Mesodermal cell (in vitro differentiated cells): ENCODE results near the gene CAND2.
"Not testable (repeated sequence)": the region's sequence is repeated elsewhere in the genome, so short reads cannot be mapped to it uniquely, and the experiment has no call there.

Experiments used
- H3K27ac ChIP-seq: 2 replicates; pipeline ENCODE4 v1.7.0; 2013; ENCODE audit warnings: mild to moderate bottlenecking, low read depth, low read length, moderate library complexity; ENCODE audit not compliant: severe bottlenecking
- H3K36me3 ChIP-seq: 2 replicates; pipeline ENCODE4 v1.7.1; 2013; ENCODE audit warnings: mild to moderate bottlenecking, low read length, moderate library complexity; ENCODE audit not compliant: control insufficient read depth, insufficient read depth
- H3K4me1 ChIP-seq: one replicate; pipeline ENCODE4 v1.7.1; 2013; ENCODE audit warnings: mild to moderate bottlenecking, low read length; ENCODE audit not compliant: insufficient read depth, control insufficient read depth, poor library complexity, severe bottlenecking
- H3K4me3 ChIP-seq: 2 replicates; pipeline ENCODE4 v1.7.0; 2013; ENCODE audit warnings: low read length, control low read depth, mild to moderate bottlenecking; ENCODE audit not compliant: insufficient read depth, poor library complexity, severe bottlenecking; ENCODE audit errors: extremely low read depth
- H3K9me3 ChIP-seq: 2 replicates; pipeline ENCODE4 v1.7.1; 2013; ENCODE audit warnings: mild to moderate bottlenecking, low read length, moderate library complexity; ENCODE audit not compliant: control insufficient read depth
- WGBS, 2 experiments: methylation state at CpG; one replicate each; pipeline ENCODE4 v1.1.5; 2013; ENCODE audit warnings: missing lambda C conversion rate in 2 of 2; ENCODE audit not compliant: insufficient coverage in 2 of 2; 5-methylcytosine and 5-hydroxymethylcytosine counted together

CAND2 gene

DNA sequence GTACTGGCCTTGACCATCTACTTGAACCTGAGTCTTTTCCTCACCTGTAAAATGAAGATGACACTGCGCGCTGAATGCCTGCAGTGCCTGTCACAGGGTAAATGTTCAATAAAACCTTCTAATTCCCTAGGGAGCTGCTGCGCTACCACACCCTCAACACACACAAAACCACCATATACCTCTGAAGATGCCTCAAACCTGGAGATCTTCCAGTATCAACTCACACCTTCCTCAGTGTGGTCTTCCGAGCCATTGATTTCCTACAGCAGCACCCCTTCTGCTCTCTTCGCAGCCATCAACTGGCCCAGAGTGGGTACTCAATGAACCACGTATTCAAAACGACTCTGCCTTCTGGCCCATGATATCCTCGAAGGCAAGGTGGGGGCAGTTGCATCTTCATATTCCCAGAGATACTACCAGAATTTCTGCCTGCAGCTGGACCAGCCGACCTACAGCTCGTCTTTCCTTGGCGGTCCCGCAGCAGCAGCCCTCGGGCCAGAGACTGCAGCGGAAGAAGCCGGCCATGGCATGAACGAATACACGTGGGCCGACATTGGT, 44.2 kb downstream of the CAND2 start:
- 4 to 7% methylated on average over 18 of the region's 18 CpGs for WGBS, 2 experiments
- H3K27ac ChIP-seq = peak overlapping the region; percentile 99
- no peaks in the 10 kb centered on the region for H3K9me3 ChIP-seq
- peaks cover 49% of the 10 kb centered on the region for H3K36me3 ChIP-seq
- H3K4me1 ChIP-seq = peaks cover 21% of the 10 kb centered on the region
- peak overlapping the region; percentile 97 for H3K4me3 ChIP-seq

DNA sequence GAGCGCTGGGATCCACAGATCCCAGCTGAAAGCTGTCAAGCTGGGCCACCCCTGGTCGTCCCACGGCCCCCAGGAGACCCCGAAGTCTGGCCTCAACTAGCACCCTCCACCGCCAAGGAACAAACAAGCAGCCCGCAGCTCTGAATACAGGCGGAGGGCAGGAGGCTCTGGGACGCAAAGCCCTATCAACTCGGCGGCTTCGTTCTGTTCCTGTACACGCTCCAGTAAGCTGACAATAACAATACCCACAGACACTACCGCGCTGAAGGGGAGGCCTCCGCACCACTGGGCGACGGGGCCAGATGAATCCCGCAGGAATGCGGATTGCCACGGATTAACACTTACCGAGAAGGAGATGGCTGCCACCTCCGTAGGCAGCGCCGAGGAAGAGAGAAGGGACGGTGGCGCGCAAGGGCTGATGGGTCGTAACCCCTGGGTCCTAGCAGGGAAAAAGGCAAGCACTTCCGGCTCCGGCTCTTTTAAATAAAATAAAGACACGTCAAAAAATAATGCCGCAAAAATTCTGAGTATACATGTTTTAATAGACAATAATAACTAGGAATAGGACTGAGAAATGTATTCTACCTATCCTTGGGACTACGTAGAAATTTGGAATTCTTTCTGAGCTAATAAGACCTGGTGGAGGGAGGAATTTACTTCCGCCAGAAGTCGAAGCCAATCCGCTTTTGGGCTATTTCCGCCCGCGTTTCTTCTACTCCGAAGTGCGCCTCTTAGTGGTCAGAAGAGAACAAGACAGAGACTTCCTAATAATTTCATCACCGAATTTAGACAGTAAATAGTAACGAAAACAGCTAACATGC, 44.9 kb downstream of the CAND2 start, which contains the start of gene RPL32:
Gene RPL32 (minus strand): TSS at position 417 of the 821 bp plus-strand sequence. CDS start 1,328 bp downstream, outside the sequence.
- H3K4me1 ChIP-seq = peaks cover 21% of the 10 kb centered on the region
- H3K4me3 ChIP-seq = peak within 1 kb of the TSS; percentile 97
- H3K27ac ChIP-seq = peak within 1 kb of the TSS; percentile 99
- H3K36me3 ChIP-seq = peaks cover 42% of the 10 kb centered on the region
- WGBS, 2 experiments = 0% methylated on average over 20 to 24 of the region's 43 CpGs
- no peaks in the 10 kb centered on the region for H3K9me3 ChIP-seq

DNA sequence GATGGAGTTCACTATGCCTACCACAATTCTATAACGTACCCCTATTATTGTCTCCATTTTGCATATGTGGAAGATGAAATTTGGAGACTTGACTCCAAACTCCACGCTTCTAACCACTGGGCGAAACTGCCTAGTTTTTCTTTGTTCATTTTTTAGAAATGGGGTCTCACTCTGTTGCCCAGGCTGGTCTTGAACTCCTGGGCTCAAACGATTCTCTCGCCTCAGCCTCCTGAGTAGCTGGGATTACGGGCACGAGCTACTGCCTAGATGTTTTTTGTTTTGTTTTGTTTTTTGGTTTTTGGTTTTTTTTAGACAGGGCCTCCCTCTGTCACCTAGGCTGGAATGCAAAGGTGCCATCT, 45.5 kb downstream of the CAND2 start:
- Histone ChIP-seq H3K4me1 (peaks cover 21% of the 10 kb centered on the region), H3K9me3 (no peaks in the 10 kb centered on the region), H3K27ac (peak overlapping the region; percentile 99), H3K4me3 (no peak overlapping the region), H3K36me3 (peaks cover 36% of the 10 kb centered on the region)
- WGBS, 2 experiments = 51 to 64% methylated on average over 6 of the region's 7 CpGs

DNA sequence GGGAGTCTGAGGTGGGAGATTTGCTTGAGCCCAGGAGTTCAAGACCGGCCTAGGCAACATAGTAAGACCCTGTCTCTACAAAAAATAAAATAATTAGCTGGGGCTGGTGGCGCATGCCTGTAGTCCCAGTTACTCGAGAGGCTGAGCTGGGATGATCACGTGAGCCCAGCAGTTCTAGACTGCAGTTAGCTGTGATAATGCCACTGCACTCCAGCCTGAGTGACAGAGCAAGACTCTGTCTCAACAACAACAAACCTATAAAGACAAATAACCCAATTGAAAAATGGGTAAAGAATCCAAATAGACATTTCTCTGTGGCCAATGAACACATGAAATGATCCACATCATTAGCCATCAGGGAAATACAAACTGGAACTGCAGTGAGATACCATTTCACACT, 46.0 kb downstream of the CAND2 start:
- H3K4me3 ChIP-seq = no peak overlapping the region
- H3K4me1 ChIP-seq = peaks cover 20% of the 10 kb centered on the region
- H3K27ac ChIP-seq = no peak overlapping the region
- peaks cover 31% of the 10 kb centered on the region for H3K36me3 ChIP-seq
- WGBS, 2 experiments = 93 to 96% methylated on average over 3 to 4 of the region's 4 CpGs
- H3K9me3 ChIP-seq = no peaks in the 10 kb centered on the region

DNA sequence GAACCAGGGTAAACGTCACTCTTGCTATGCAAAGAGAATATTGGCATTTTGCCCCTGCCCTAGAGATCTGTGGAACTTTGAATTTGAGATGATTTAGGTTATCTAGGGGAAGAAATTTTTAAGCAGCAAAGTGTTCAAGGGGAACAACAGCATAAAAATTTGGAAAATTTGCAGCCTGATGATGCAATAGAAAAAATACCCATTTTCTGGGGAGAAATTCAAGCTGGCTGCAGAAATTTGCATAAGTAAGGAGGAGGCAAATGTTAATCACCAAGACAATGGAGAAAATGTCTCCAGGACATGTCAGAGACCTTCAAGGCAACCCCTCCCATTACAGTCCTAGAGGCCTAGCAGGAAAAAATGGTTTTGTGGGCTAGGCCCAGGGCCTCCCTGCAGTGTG, 49.3 kb downstream of the CAND2 start:
- Histone ChIP-seq H3K27ac (no peak overlapping the region), H3K4me3 (no peak overlapping the region), H3K9me3 (no peaks in the 10 kb centered on the region), H3K36me3 (no peaks in the 10 kb centered on the region), H3K4me1 (no peaks in the 10 kb centered on the region)
- 50 to 100% methylated on average over 1 of the region's 1 CpG for WGBS, 2 experiments

DNA sequence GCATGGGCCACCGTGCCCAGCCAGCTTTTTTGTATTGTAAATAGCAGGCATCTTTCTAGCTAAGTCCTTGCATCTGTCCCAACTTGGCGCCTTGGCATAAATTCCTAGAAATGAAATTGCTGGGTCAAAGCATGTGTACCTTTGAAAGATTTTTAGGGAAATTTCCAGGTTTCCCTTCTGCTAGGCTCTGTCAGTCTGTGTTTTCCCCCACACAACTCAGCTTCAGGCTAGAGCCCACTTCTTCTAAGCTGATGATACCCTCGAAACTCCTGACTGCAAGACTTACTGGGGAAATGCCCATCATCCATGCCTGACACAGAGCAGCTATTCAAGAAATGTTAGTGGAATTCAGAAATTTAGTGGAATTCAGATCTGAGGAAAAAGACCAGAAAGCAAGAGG, 55.7 kb downstream of the CAND2 start:
- Histone ChIP-seq H3K9me3 (no peaks in the 10 kb centered on the region), H3K4me1 (no peaks in the 10 kb centered on the region), H3K27ac (no peak overlapping the region), H3K4me3 (no peak overlapping the region), H3K36me3 (no peaks in the 10 kb centered on the region)
- 69 to 86% methylated on average over 2 of the region's 3 CpGs for WGBS, 2 experiments

DNA sequence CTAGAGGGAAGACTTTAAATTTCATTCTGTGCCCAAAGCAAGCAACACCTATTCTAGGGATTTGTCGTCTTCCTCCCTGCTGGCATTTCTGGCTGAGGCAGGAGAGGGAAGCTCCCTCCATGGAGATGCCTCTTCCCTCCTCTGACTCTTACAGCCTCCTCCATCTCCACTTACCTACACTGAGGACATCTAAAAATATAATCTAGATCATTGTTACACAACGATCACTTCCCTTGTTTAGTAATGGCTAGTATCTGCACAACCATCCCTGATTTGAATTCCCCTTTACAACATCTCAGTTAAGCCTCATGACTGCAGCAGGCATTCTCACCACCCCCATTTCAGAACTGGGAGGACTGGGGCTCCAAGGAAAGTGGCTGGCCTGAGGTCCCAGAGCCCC, 57.4 kb downstream of the CAND2 start:
- not testable (repeated sequence) for H3K4me3 ChIP-seq, H3K36me3 ChIP-seq, H3K9me3 ChIP-seq, H3K4me1 ChIP-seq, H3K27ac ChIP-seq
- whole genome bisulfite sequencing, 2 experiments = 75 to 86% methylated on average over 1 to 2 of the region's 2 CpGs

DNA sequence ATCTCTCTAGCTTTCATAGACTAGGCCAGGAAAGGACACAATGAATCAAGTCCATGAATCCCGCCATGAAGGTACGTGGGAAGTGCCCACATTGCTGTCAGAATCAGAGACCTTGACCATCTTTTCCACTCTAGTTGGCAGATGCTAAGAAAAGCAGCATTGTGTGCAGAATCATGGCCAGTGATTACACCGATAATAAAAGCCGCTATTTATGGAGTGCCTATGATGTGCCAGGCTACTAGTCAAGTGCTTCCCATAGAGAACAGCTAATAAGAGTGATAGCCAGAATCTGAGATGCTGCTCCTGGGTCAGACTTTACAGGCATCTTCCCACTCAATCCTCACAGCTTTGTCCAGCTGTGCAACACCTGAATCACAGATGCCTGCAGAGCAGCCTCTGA, 58.1 kb downstream of the CAND2 start:
- WGBS, 2 experiments = 86 to 98% methylated on average over 4 of the region's 4 CpGs
- no peaks in the 10 kb centered on the region for H3K36me3 ChIP-seq
- no peak overlapping the region for H3K27ac ChIP-seq
- no peaks in the 10 kb centered on the region for H3K4me1 ChIP-seq
- no peak overlapping the region for H3K4me3 ChIP-seq
- no peaks in the 10 kb centered on the region for H3K9me3 ChIP-seq

DNA sequence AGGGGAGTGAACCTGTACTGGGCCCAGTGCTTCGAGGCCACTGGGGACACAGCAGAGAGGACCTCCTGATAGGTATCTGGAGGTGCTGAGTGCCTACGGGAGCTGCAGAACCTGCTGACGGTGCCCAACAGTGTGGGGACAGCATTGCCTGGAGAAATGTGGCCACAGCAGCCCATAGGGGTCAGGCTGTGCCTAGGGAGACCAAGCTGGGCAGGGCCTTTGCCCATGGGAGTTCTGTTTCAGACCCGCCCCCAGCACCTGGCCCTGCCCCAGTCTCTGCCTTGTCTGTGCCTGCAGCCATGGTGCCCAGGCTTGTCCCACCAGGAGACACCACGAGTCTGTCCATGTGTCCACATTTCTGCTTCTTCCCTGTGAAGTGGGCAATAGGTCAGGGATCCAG, 60.1 kb downstream of the CAND2 start:
- H3K36me3 ChIP-seq = no peaks in the 10 kb centered on the region
- no peak overlapping the region for H3K4me3 ChIP-seq
- WGBS, 2 experiments = 84 to 85% methylated on average over 5 of the region's 5 CpGs
- no peaks in the 10 kb centered on the region for H3K4me1 ChIP-seq
- no peaks in the 10 kb centered on the region for H3K9me3 ChIP-seq
- H3K27ac ChIP-seq = no peak overlapping the region

DNA sequence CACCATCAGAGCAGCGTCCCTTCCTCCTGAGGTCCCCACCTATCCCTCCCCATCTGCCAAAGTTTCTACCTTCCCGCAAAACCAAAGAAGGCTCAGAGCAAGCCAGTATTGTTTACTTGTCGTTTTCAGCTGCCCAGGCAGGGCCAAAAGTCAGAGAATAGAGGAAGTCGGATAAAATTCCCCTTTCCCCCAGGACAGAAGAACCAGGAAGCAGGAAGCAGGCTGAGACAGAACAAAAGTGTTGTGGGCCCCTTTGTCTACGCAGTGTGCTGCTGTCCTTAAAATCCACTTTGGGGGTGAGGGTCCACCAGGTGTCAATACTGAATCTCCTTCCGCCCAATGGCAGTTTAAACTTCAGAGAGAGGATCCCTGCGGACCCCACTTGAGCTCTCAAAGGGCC, 63.4 kb downstream of the CAND2 start:
- H3K4me3 ChIP-seq = no peak overlapping the region
- no peaks in the 10 kb centered on the region for H3K4me1 ChIP-seq
- no peaks in the 10 kb centered on the region for H3K9me3 ChIP-seq
- no peak overlapping the region for H3K27ac ChIP-seq
- 88 to 90% methylated on average over 5 of the region's 7 CpGs for WGBS, 2 experiments
- no peaks in the 10 kb centered on the region for H3K36me3 ChIP-seq

DNA sequence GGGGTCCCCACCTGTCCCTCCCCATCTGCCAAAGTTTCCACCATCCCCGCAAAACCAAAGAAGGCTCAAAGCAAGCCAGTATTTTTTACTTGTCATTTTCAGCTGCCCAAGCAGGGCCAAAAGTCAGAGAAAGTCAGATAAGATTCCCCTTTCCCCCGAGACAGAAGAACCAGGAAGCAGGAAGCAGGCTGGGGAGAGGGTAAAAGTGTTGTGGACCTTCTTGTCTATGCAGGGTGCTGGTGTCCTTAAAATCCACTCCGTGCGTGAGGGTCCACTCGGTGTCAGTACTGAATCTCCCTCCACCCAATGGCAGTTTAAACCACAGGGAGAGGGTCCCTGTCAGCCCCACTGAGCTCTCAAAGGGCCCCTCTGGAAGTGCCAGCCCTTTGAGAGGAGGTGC, 65.1 kb downstream of the CAND2 start:
- Histone ChIP-seq H3K9me3 (no peaks in the 10 kb centered on the region), H3K36me3 (no peaks in the 10 kb centered on the region), H3K4me3 (no peak overlapping the region), H3K27ac (no peak overlapping the region), H3K4me1 (no peaks in the 10 kb centered on the region)
- 91 to 100% methylated on average over 1 to 5 of the region's 5 CpGs for WGBS, 2 experiments
